HG02840 (cell line): ENCODE data around the gene TAS2R14.

ENCODE experiments used
- ATAC-seq: cut with Tn5 transposase; IDR thresholded peaks from one replicate; pipeline ENCODE4 v1.9.1; 2021; ENCODE audit warnings: mild to moderate bottlenecking, moderate library complexity, moderate number of reproducible peaks; ENCODE audit not compliant: unreplicated experiment, low FRiP score

Gene TAS2R14

GRCh38 chr12:10910380-10910779, 28.7 kb downstream of the TAS2R14 start:
- ATAC-seq: no peak

GRCh38 chr12:10909462-10909861, 29.6 kb downstream of the TAS2R14 start, which contains the start of gene TAS2R13:
TAS2R13 (minus strand) TSS chr12:10909562; CDS start chr12:10909298, 264 bp downstream.
- no peak for ATAC-seq

GRCh38 chr12:10904686-10905085, 34.4 kb downstream of the TAS2R14 start:
- ATAC-seq: no peak

DNA sequence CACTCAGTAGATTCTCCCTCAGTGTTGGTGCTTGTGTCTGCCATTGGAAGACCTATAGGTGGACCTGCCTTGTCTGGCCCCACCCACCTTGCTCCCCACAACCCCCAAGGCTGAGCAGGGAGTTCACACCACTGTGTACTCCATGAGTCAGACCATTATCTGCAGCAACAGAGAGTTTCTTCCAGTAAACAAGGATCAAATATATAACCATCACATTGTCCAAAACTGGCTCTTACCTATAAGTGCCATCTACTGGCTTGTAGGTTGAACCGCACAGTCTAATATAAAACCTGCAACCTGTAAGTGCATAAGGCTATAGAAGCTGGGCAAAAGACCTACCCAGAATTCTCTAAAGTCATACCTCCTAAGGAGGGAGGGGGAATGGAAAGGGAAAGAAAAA, 37.6 kb downstream of the TAS2R14 start:
- no peak for ATAC-seq

DNA sequence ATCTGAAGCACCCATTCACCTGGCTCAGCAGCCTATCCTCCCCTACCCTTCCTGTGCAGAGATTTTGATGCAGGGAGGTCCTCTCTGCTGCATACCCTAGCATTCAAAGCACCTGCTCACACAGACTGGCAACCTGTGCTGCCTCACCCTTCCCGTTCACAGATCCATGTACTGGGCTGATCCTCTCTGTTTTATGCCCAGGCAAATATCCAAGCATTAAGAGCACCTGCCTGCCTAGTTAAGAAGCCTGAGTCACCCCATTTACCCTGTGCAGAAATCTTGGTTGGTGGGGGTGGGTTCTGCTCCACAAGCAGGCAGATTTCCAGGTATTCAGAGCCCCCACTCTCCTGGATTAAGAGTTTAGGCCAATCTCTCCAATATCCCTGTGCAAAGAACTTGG, 38.1 kb downstream of the TAS2R14 start:
- ATAC-seq: no peak

DNA sequence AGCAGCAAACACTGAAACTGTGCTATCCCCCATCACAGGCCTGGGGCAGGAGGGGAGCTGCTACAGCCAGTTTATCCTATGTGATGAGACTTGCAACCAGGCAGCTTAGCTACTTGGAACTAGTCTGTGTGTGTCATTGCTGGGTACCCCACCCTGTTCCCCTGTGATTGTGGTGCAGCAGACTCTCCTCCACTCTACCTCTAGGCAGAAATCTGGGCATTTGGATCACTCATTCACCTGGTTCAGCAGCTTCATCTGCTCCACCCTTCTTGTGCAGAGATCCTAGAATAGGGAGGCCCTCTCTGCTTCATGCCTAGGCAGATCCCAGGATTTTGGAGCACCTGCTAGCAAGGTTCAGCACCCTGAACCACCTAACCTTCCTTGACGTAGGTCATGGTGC, 38.5 kb downstream of the TAS2R14 start:
- no peak for ATAC-seq

DNA sequence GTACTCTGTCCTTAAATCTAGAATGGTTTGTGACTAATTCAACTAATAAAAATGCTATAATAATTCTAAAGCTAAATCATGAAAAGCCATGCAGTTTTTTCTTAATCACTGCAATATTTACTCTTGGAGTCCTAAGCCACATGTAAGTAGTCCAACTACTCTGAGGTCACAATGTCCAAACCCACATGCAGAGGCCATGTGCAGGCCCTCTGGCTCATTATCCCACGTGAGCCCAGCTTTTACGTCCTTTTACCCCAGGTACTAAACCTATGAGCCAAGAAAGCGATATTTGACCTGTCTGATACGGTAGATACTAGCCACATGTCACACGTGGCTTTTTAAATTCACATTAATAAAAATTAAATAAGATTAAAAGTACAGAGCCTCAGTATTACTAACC, 42.2 kb downstream of the TAS2R14 start:
- ATAC-seq: no peak

GRCh38 chr12:10891937-10892336, 47.1 kb downstream of the TAS2R14 start:
- no peak for ATAC-seq

DNA sequence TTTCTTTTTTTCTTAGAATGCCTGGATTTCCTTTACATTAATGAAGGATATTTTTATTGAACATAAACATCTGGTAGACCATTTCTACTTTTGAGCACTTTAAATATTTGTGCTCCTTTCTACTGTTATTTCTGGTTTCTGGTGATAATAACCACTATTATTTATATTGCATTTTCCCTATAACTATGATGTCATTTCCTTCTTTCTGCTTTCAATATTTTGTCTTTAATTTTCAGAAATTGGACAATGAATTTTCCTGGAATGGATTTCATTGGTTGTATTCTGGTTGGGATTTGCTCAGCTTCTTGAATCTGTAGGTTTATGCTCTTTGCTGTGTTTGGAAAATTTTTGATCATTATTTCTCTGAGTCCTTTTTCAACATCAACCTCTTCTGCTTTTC, 49.8 kb downstream of the TAS2R14 start:
- no peak for ATAC-seq
